ACC112 (cell line): ENCODE measurements around the gene LPIN2.
"Not testable (repeated sequence)": the region's sequence is repeated elsewhere in the genome, so short reads cannot be mapped to it uniquely, and the experiment has no call there.

Source experiments
- H2AFZ ChIP-seq: fragments of 200-600 bp; sonication (generic); one replicate; pipeline ENCODE4 v1.6.0; 2017; ENCODE audit warnings: antibody characterized with exemption, low read length; ENCODE audit not compliant: unreplicated experiment
- H3K27ac ChIP-seq: fragments of 200-600 bp; sonication (generic); 2 replicates; pipeline ENCODE4 v1.5.1; 2014; ENCODE audit warnings: low read depth, mild to moderate bottlenecking, antibody characterized with exemption, low read length, moderate library complexity
- H3K27me3 ChIP-seq: fragments of 200-600 bp; sonication (generic); 2 replicates; pipeline ENCODE4 v1.6.1; 2014; ENCODE audit warnings: mild to moderate bottlenecking, antibody characterized with exemption, low read length, moderate library complexity, mixed read lengths; ENCODE audit not compliant: insufficient read depth
- H3K36me3 ChIP-seq: fragments of 200-600 bp; sonication (generic); 2 replicates; pipeline ENCODE4 v1.6.1; 2016; ENCODE audit warnings: mild to moderate bottlenecking, antibody characterized with exemption, low read length, moderate library complexity, mixed read lengths; ENCODE audit not compliant: insufficient read depth
- H3K4me1 ChIP-seq: fragments of 200-600 bp; sonication (generic); one replicate; pipeline ENCODE4 v1.6.1; 2016; ENCODE audit warnings: low read length, mixed read lengths; ENCODE audit not compliant: insufficient read depth, unreplicated experiment, control insufficient read depth
- H3K4me3 ChIP-seq: fragments of 200-600 bp; sonication (generic); 2 replicates; pipeline ENCODE4 v1.5.1; 2014; ENCODE audit warnings: mild to moderate bottlenecking, low read depth, low read length
- H3K79me2 ChIP-seq: fragments of 200-600 bp; sonication (generic); one replicate; pipeline ENCODE4 v1.6.0; 2016; ENCODE audit warnings: low read length; ENCODE audit not compliant: control insufficient read depth, unreplicated experiment, insufficient read depth

LPIN2 gene

DNA sequence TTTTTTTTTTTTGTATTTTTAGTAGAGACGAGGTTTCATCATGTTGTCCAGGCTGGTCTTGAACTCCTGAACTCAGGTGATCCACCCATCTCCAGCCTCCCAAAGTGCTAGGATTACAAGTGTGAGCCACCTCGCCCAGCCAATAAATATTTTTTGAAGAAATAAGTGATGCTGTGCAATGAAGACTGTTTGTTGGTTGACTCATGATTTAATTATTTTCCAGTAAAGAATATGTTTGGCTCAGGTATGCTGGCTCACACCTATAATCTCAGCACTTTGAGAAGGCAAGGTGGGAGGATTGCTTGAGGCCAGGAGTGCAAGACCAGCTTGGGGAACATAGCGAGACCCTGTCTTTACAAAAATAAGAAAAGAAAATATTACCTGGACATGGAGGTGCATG is 41.8 kb upstream of the LPIN2 start:
- Histone ChIP-seq H3K79me2 (no peaks in the 10 kb centered on the region), H2AFZ (no peak overlapping the region), H3K4me3 (no peak overlapping the region), H3K27me3 (no peaks in the 10 kb centered on the region), H3K4me1 (no peaks in the 10 kb centered on the region), H3K36me3 (no peaks in the 10 kb centered on the region), H3K27ac (no peak overlapping the region)

- Histone ChIP-seq H3K4me3 (no peak overlapping the region), H2AFZ (no peak overlapping the region), H3K79me2 (no peaks in the 10 kb centered on the region), H3K27me3 (no peaks in the 10 kb centered on the region), H3K36me3 (no peaks in the 10 kb centered on the region), H3K27ac (no peak overlapping the region), H3K4me1 (no peaks in the 10 kb centered on the region)
These were observed 41.3 kb upstream of the LPIN2 start for GRCh38 chr18:3054214-3054613.

DNA sequence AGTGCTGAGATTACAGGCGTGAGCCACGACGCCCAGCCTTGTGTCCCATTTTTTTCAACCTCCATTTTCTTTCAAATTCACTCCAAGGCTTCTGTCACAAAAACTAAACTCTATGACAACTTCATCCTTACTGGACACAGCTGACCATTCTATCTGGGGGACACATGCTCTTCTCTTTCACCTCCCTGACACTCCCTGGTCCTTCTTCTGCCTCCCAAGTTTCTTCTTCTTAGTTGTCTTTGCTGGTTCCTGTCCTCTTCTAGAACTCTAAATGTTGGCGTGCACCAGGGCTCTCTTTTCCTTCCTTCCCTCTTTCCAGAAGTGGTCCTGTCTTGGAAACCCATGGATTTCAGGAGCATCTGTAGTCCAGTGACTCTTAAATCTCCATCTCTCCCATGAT is 40.1 kb upstream of the LPIN2 start:
- no peak overlapping the region for H2AFZ ChIP-seq
- H3K27me3 ChIP-seq = no peaks in the 10 kb centered on the region
- no peak overlapping the region for H3K4me3 ChIP-seq
- H3K79me2 ChIP-seq = no peaks in the 10 kb centered on the region
- H3K36me3 ChIP-seq = no peaks in the 10 kb centered on the region
- H3K4me1 ChIP-seq = no peaks in the 10 kb centered on the region
- no peak overlapping the region for H3K27ac ChIP-seq

GRCh38 chr18:3052411-3052758 is 39.4 kb upstream of the LPIN2 start:
- H3K36me3 ChIP-seq = no peaks in the 10 kb centered on the region
- H3K79me2 ChIP-seq = no peaks in the 10 kb centered on the region
- no peak overlapping the region for H3K4me3 ChIP-seq
- no peak overlapping the region for H2AFZ ChIP-seq
- no peaks in the 10 kb centered on the region for H3K27me3 ChIP-seq
- no peaks in the 10 kb centered on the region for H3K4me1 ChIP-seq
- H3K27ac ChIP-seq = no peak overlapping the region

GRCh38 chr18:3051718-3052410 is 38.9 kb upstream of the LPIN2 start:
- Histone ChIP-seq H3K4me3 (no peak overlapping the region), H3K36me3 (no peaks in the 10 kb centered on the region), H3K27me3 (no peaks in the 10 kb centered on the region), H3K27ac (no peak overlapping the region), H3K4me1 (no peaks in the 10 kb centered on the region), H2AFZ (no peak overlapping the region), H3K79me2 (no peaks in the 10 kb centered on the region)

- not testable (repeated sequence) for H3K27ac ChIP-seq, H3K4me1 ChIP-seq, H3K27me3 ChIP-seq, H3K36me3 ChIP-seq, H2AFZ ChIP-seq, H3K79me2 ChIP-seq, H3K4me3 ChIP-seq
These were observed 37.0 kb upstream of the LPIN2 start for GRCh38 chr18:3049897-3050454.

DNA sequence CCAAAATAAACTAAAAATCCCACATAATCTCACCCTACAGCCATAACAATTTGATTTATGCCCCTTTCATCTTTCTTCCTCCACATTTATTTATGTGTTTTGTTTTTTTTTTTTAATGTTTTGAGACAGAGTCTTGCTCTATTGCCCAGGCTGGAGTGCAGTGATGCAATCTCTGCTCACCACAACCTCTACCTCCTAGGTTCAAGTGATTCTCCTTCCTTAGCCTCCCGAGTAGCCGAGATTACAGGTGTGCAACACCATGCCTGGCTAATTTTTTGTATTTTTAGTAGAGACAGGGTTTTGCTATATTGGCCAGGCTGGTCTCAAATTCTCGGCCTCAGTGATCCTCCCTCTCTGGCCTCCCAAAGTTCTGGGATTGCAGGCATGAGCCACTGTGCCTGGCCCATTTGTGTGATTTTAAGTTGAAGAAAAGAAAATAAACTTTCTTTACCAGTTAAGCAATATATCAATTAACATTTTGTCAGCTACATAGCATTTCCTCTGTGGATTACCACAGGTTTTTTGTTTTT is 35.9 kb upstream of the LPIN2 start:
- no peaks in the 10 kb centered on the region for H3K4me1 ChIP-seq
- no peak overlapping the region for H3K4me3 ChIP-seq
- H3K27me3 ChIP-seq = no peaks in the 10 kb centered on the region
- H3K79me2 ChIP-seq = no peaks in the 10 kb centered on the region
- H3K36me3 ChIP-seq = no peaks in the 10 kb centered on the region
- no peak overlapping the region for H2AFZ ChIP-seq
- H3K27ac ChIP-seq = no peak overlapping the region

GRCh38 chr18:3048121-3048520 is 35.2 kb upstream of the LPIN2 start:
- H3K27ac ChIP-seq = no peak overlapping the region
- no peaks in the 10 kb centered on the region for H3K79me2 ChIP-seq
- H3K4me3 ChIP-seq = no peak overlapping the region
- no peaks in the 10 kb centered on the region for H3K36me3 ChIP-seq
- no peak overlapping the region for H2AFZ ChIP-seq
- no peaks in the 10 kb centered on the region for H3K27me3 ChIP-seq
- H3K4me1 ChIP-seq = no peaks in the 10 kb centered on the region

- H3K27ac ChIP-seq = no peak overlapping the region
- H3K36me3 ChIP-seq = no peaks in the 10 kb centered on the region
- H3K79me2 ChIP-seq = no peaks in the 10 kb centered on the region
- no peak overlapping the region for H2AFZ ChIP-seq
- H3K4me3 ChIP-seq = no peak overlapping the region
- no peaks in the 10 kb centered on the region for H3K27me3 ChIP-seq
- H3K4me1 ChIP-seq = no peaks in the 10 kb centered on the region
These were observed 33.4 kb upstream of the LPIN2 start for GRCh38 chr18:3046216-3046808.

GRCh38 chr18:3044931-3045698 is 32.2 kb upstream of the LPIN2 start:
- Histone ChIP-seq H3K4me1 (no peaks in the 10 kb centered on the region), H3K27ac (no peak overlapping the region), H3K27me3 (no peaks in the 10 kb centered on the region), H2AFZ (peak overlapping the region; percentile 23), H3K36me3 (no peaks in the 10 kb centered on the region), H3K4me3 (no peak overlapping the region), H3K79me2 (no peaks in the 10 kb centered on the region)
